A549 (cell line): ENCODE data around the gene SF1. TPM values are rescaled to one million over a fixed set of nuclear protein-coding genes. Genes with fewer than 3 reads are reported as not detected.

ENCODE experiments used
- ATAC-seq, 2 experiments: fragments of 200-7000 bp in 1 of 2; fragments of >200 bp in 1 of 2; cut with Nextera tagmentation in 1 of 2; cut with Tn5 transposase in 1 of 2; 3 replicates each; pipeline versions ENCODE4 v1.8.0 to v1.9.1; 2018 to 2020; ENCODE audit warnings: mild to moderate bottlenecking in 1 of 2, moderate library complexity in 1 of 2
- CTCF ChIA-PET: fragments of 300-600 bp; sonication (Branson Sonifier 250); formaldehyde crosslinking; extraction: SDS; loops from one replicate; lab custom pipeline; 2021; ENCODE audit warnings: antibody characterized with exemption, inconsistent platforms; lab: Yijun Ruan, JAX
- POLR2A ChIA-PET: fragments of 350-600 bp; formaldehyde crosslinking; extraction: SDS; loops from one replicate; lab custom pipeline; 2021; ENCODE audit warnings: antibody characterized with exemption, inconsistent platforms; lab: Yijun Ruan, JAX
- DNase-seq, 2 experiments: peaks; one replicate each; pipeline versions ENCODE4 v3.0.0 to v3.0.0-alpha.2; 2011 to 2016; ENCODE audit warnings: low read depth in 1 of 2, low spot score in 1 of 2
- FAIRE-seq: peaks from 2 replicates; lab custom pipeline; 2011; peaks lifted over from hg19 to GRCh38; lab: Jason Lieb, UNC
- H3K27ac ChIP-seq, 2 experiments: fragments of >200 bp; sonication (Bioruptor Twin); formaldehyde crosslinking; 3 replicates each; pipeline ENCODE4 v1.5.1; 2016 to 2017
- H3K4me1 ChIP-seq: fragments of >200 bp; sonication (Bioruptor Twin); formaldehyde crosslinking; 3 replicates; pipeline ENCODE4 v1.6.1; 2016
- H3K4me2 ChIP-seq: fragments of >200 bp; sonication (Bioruptor Twin); formaldehyde crosslinking; 3 replicates; pipeline ENCODE4 v1.6.1; 2016
- H3K4me3 ChIP-seq: fragments of >200 bp; sonication (Bioruptor Twin); formaldehyde crosslinking; 3 replicates; pipeline ENCODE4 v1.5.1; 2016
- H3K9me3 ChIP-seq: fragments of >200 bp; sonication (Bioruptor Twin); formaldehyde crosslinking; 3 replicates; pipeline ENCODE4 v1.6.1; 2016
- CBX2 ChIP-seq: fragments of 200-600 bp; sonication (generic); IDR thresholded peaks from 2 replicates; pipeline ENCODE4 v1.6.1; 2016; ENCODE audit warnings: low read depth, mild to moderate bottlenecking, borderline replicate concordance
- CHD2 ChIP-seq: fragments of 150-350 bp; IDR thresholded peaks from 2 replicates; pipeline ENCODE4 v1.6.1; 2014; ENCODE audit warnings: low read length; ENCODE audit not compliant: partially characterized antibody
- CHD4 ChIP-seq: fragments of 200-600 bp; sonication (generic); IDR thresholded peaks from 2 replicates; pipeline ENCODE4 v1.6.1; 2016; ENCODE audit warnings: antibody characterized with exemption, mild to moderate bottlenecking, borderline replicate concordance
- ESRRA ChIP-seq: fragments of 150-350 bp; IDR thresholded peaks from 2 replicates; pipeline ENCODE4 v1.6.1; 2014; ENCODE audit warnings: mild to moderate bottlenecking, low read length, borderline replicate concordance
- FOXS1 ChIP-seq: fragments of 250-450 bp; sonication (Bioruptor Pico); IDR thresholded peaks from 2 replicates; pipeline ENCODE4 v1.5.0; 2020; ENCODE audit warnings: mild to moderate bottlenecking, moderate library complexity
- GATA3 ChIP-seq: IDR thresholded peaks from 2 replicates; pipeline ENCODE4 v1.6.1; 2012; ENCODE audit warnings: borderline replicate concordance
- HDAC2 ChIP-seq: fragments of 200-600 bp; sonication (generic); IDR thresholded peaks from 2 replicates; pipeline ENCODE4 v1.6.1; 2016
- JUN ChIP-seq, 2 experiments: fragments of >200 bp; sonication (Bioruptor Twin); formaldehyde crosslinking; IDR thresholded peaks; 2 replicates in 1 of 2; 3 replicates in 1 of 2; pipeline ENCODE4 v1.6.1; 2016 to 2017
- JUNB ChIP-seq: fragments of >200 bp; sonication (Bioruptor Twin); formaldehyde crosslinking; IDR thresholded peaks from 2 replicates; pipeline ENCODE4 v1.6.1; 2016
- KDM1A ChIP-seq: fragments of 200-600 bp; sonication (generic); IDR thresholded peaks from 2 replicates; pipeline ENCODE4 v1.6.1; 2016; ENCODE audit warnings: low read depth, mild to moderate bottlenecking
- KDM5A ChIP-seq: fragments of 200-600 bp; sonication (generic); IDR thresholded peaks from 2 replicates; pipeline ENCODE4 v1.6.1; 2016; ENCODE audit warnings: antibody characterized with exemption, mild to moderate bottlenecking
- MAFK ChIP-seq: fragments of 450-650 bp; IDR thresholded peaks from 2 replicates; pipeline ENCODE4 v1.6.1; 2014; ENCODE audit not compliant: partially characterized antibody
- PHF8 ChIP-seq: fragments of 200-600 bp; sonication (generic); IDR thresholded peaks from 2 replicates; pipeline ENCODE4 v1.6.1; 2016; ENCODE audit warnings: low read depth, mild to moderate bottlenecking, antibody characterized with exemption, moderate library complexity, borderline replicate concordance
- POLR2A ChIP-seq: IDR thresholded peaks from 2 replicates; pipeline ENCODE4 v1.6.1; 2012; ENCODE audit warnings: mild to moderate bottlenecking, low read length
- RARB ChIP-seq: fragments of 250-450 bp; sonication (Bioruptor Pico); IDR thresholded peaks from 2 replicates; pipeline ENCODE4 v1.8.0; 2021; ENCODE audit warnings: mild to moderate bottlenecking, moderate library complexity
- RCOR1 ChIP-seq: fragments of 150-350 bp; IDR thresholded peaks from 2 replicates; pipeline ENCODE4 v1.6.1; 2014; ENCODE audit warnings: antibody characterized with exemption, low read length, low read depth
- SMC3 ChIP-seq: fragments of >200 bp; sonication (Bioruptor Twin); formaldehyde crosslinking; IDR thresholded peaks from 3 replicates; pipeline ENCODE4 v1.6.1; 2018; ENCODE audit warnings: inconsistent platforms
- TFCP2L1 ChIP-seq: fragments of 250-450 bp; sonication (Bioruptor Pico); IDR thresholded peaks from 2 replicates; pipeline ENCODE4 v1.5.0; 2021; ENCODE audit warnings: mild to moderate bottlenecking
- TP53 ChIP-seq: fragments of 250-450 bp; sonication (Bioruptor Pico); IDR thresholded peaks from 2 replicates; pipeline ENCODE4 v1.5.0; 2021; ENCODE audit warnings: mild to moderate bottlenecking, moderate library complexity
- ZFP36 ChIP-seq: fragments of 450-650 bp; IDR thresholded peaks from 2 replicates; pipeline ENCODE4 v1.6.1; 2014; ENCODE audit warnings: borderline replicate concordance; ENCODE audit not compliant: partially characterized antibody
- ZSCAN20 ChIP-seq: fragments of 250-450 bp; sonication (Bioruptor Pico); IDR thresholded peaks from 2 replicates; pipeline ENCODE4 v1.8.0; 2022; ENCODE audit warnings: mild to moderate bottlenecking, moderate library complexity
- WGBS: methylation state at CpG from one replicate; pipeline ENCODE4 v1.1.6; 2017; ENCODE audit errors: missing lambda C conversion rate; 5-methylcytosine and 5-hydroxymethylcytosine counted together
- polyA plus RNA-seq, 4 experiments: library from polyadenylated mRNA; depleted of rRNA in 3 of 4; stranded (reverse); fragments of >200 nt; fragmentation: RNase III in 1 of 4; extraction: RNeasy Plus Mini Kit Qiagen cat#74134 plus additional on column Dnase treatment in 1 of 4; gene quantifications; 2 replicates in 3 of 4; 3 replicates in 1 of 4; pipeline ENCODE4 v1.2.3, GENCODE V29; 2011 to 2017
- TF ChIP-seq, protein P1 (sequence below): IDR thresholded peaks from 2 replicates; pipeline ENCODE4 v1.6.1; 2012; ENCODE audit warnings: low read depth, borderline replicate concordance
- TF ChIP-seq, protein P2 (sequence below): IDR thresholded peaks from 2 replicates; pipeline ENCODE4 v1.6.1; 2012
- TF ChIP-seq, protein P3 (sequence below): fragments of 450-650 bp; IDR thresholded peaks from 2 replicates; pipeline ENCODE4 v1.6.1; 2014; ENCODE audit warnings: antibody characterized with exemption
- TF ChIP-seq, protein P4 (sequence below): fragments of >200 bp; sonication (Bioruptor Twin); formaldehyde crosslinking; IDR thresholded peaks from 2 replicates; pipeline ENCODE4 v1.6.1; 2016
- TF ChIP-seq, protein P5 (sequence below): fragments of 150-350 bp; IDR thresholded peaks from 2 replicates; pipeline ENCODE4 v1.6.1; 2014; ENCODE audit warnings: low read depth, mild to moderate bottlenecking, low read length
- TF ChIP-seq, protein P6 (sequence below): fragments of 200-600 bp; sonication (generic); IDR thresholded peaks from 2 replicates; pipeline ENCODE4 v1.6.1; 2016; ENCODE audit warnings: antibody characterized with exemption, mild to moderate bottlenecking, moderate library complexity

SF1 gene
- polyA plus RNA-seq, 2 of the 4 experiments (the other 2 are of a cell fraction), result 104 to 310 TPM

DNA sequence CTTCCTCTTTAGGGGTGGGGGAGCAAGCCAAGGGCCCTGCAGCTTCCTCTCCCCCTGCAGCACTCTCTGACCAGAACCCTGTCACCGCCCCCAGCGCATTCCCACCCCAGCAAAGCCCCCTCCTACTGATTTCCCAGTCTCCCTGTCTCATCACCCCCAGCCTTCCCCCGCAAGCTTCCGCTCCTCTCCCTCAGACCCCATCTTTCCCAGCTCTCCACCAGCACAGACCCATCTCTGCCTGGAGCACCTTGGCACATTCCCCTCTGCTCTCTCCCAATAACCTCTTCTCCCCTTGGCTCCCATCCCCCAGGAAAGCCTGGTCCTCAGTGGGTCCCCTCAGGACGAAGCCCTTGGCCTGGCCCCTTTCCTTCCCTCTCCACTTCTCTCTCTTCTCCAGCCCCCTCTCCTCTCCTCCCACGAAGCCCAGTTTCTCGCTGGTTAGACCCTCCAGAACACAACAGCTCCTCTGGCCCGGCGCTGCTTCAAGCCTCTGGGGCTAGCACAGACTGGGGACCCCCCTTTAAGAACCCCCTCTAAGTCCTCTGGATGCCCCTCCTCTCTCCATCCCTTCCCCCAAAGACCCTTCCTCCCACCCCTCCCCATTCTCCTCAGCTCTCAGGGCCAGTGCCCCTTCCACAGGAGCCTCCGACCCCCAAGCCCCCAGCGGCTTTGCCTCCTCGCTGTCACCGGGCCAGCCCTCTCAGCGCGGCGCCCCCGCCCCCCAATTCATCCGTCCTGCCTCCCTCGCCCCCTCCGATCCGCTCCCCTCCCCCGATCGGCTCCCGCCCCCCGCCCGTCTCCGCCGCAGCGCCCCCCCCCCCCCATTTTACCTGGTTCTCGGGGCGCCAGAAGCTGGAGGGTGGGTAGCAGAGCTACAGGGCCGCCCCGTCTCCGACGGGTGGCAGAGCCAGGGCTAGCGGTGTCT, 55.9 kb downstream of the SF1 start:
- peaks cover 18% of the 10 kb centered on the region; the same call in 2 of the 3 replicates for H3K4me1 ChIP-seq
- 32% methylated on average over 7 of the region's 36 CpGs for WGBS
- H3K4me3 ChIP-seq, result no peak overlapping the region
- ATAC-seq, result no peak
- POLR2A ChIA-PET, result interaction anchor here (0.6 kb wide), 1 partner anchor 88 kb away, joined by 3 read pairs; no protein-coding TSS in a partner anchor
- TF ChIP-seq, protein P1, sequence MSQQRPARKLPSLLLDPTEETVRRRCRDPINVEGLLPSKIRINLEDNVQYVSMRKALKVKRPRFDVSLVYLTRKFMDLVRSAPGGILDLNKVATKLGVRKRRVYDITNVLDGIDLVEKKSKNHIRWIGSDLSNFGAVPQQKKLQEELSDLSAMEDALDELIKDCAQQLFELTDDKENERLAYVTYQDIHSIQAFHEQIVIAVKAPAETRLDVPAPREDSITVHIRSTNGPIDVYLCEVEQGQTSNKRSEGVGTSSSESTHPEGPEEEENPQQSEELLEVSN, result no peak
- TF ChIP-seq CHD4 (no peak), POLR2A (no peak), TFCP2L1 (CRISPR knock-in tag) (no peak), KDM5A (no peak), RARB (CRISPR knock-in tag) (no peak), MAFK (no peak), CHD2 (no peak), TP53 (no peak), GATA3 (no peak), ZFP36 (no peak), KDM1A (no peak), HDAC2 (no peak), RCOR1 (no peak)
- TF ChIP-seq, protein P2, sequence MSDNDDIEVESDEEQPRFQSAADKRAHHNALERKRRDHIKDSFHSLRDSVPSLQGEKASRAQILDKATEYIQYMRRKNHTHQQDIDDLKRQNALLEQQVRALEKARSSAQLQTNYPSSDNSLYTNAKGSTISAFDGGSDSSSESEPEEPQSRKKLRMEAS, result no peak
- TF ChIP-seq, protein P3, sequence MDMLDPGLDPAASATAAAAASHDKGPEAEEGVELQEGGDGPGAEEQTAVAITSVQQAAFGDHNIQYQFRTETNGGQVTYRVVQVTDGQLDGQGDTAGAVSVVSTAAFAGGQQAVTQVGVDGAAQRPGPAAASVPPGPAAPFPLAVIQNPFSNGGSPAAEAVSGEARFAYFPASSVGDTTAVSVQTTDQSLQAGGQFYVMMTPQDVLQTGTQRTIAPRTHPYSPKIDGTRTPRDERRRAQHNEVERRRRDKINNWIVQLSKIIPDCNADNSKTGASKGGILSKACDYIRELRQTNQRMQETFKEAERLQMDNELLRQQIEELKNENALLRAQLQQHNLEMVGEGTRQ, result no peak
- TF ChIP-seq, protein P4, sequence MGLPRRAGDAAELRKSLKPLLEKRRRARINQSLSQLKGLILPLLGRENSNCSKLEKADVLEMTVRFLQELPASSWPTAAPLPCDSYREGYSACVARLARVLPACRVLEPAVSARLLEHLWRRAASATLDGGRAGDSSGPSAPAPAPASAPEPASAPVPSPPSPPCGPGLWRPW, result no peak
- TF ChIP-seq, protein P5, sequence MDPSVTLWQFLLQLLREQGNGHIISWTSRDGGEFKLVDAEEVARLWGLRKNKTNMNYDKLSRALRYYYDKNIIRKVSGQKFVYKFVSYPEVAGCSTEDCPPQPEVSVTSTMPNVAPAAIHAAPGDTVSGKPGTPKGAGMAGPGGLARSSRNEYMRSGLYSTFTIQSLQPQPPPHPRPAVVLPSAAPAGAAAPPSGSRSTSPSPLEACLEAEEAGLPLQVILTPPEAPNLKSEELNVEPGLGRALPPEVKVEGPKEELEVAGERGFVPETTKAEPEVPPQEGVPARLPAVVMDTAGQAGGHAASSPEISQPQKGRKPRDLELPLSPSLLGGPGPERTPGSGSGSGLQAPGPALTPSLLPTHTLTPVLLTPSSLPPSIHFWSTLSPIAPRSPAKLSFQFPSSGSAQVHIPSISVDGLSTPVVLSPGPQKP, result no peak
- no peak overlapping the region for H3K27ac ChIP-seq
- DNase-seq, result no peak
- CTCF ChIA-PET, result interaction anchor here (0.6 to 2.0 kb wide), 9 partner anchors 18 to 275 kb away, joined by 3 to 16 read pairs (median 3); partner anchors contain the start of gene RASGRP2
- peak overlapping the region; percentile 100; the same call in 1 of the 3 replicates for H3K4me2 ChIP-seq
- no peaks in the 10 kb centered on the region for H3K9me3 ChIP-seq
- no peak for FAIRE-seq

DNA sequence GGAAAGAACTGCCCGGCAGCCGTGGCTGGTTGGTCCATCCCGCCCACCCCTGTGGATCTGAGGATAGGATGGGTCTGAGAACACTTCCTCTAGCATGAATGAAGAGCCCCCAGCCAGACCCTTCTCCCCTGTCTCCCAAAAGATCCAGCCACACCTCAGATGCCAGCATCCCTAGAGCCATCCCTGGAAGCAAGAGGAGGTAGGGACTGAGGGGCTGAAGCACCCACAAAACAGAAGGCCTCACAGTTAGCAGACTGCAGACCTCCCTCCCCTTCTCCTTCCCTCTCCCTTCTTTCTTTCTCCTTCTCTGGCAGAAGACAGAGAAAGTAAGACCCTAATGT, 57.0 kb downstream of the SF1 start:
- Histone ChIP-seq H3K4me2 (no peak overlapping the region), H3K9me3 (no peaks in the 10 kb centered on the region), H3K4me3 (no peak overlapping the region), H3K27ac (no peak overlapping the region), H3K4me1 (peaks cover 18% of the 10 kb centered on the region; the same call in 2 of the 3 replicates)
- ChIA-PET POLR2A (no interaction called here), CTCF (interaction anchor here (0.6 to 2.0 kb wide), 4 partner anchors 22 to 274 kb away, joined by 3 to 16 read pairs (median 3); partner anchors contain the start of gene RASGRP2)
- ATAC-seq (no peak), DNase-seq (no peak), FAIRE-seq (no peak)
- TF ChIP-seq ESRRA (no peak), SMC3 (no peak), TP53 (no peak), CBX2 (no peak), HDAC2 (no peak), GATA3 (no peak), PHF8 (no peak), JUN (IDR thresholded peaks at IDR 0.05) (no peak), JUNB (no peak), CHD4 (no peak), ZSCAN20 (CRISPR knock-in tag) (no peak), FOXS1 (CRISPR knock-in tag) (no peak), KDM1A (no peak)
- TF ChIP-seq, protein P6, sequence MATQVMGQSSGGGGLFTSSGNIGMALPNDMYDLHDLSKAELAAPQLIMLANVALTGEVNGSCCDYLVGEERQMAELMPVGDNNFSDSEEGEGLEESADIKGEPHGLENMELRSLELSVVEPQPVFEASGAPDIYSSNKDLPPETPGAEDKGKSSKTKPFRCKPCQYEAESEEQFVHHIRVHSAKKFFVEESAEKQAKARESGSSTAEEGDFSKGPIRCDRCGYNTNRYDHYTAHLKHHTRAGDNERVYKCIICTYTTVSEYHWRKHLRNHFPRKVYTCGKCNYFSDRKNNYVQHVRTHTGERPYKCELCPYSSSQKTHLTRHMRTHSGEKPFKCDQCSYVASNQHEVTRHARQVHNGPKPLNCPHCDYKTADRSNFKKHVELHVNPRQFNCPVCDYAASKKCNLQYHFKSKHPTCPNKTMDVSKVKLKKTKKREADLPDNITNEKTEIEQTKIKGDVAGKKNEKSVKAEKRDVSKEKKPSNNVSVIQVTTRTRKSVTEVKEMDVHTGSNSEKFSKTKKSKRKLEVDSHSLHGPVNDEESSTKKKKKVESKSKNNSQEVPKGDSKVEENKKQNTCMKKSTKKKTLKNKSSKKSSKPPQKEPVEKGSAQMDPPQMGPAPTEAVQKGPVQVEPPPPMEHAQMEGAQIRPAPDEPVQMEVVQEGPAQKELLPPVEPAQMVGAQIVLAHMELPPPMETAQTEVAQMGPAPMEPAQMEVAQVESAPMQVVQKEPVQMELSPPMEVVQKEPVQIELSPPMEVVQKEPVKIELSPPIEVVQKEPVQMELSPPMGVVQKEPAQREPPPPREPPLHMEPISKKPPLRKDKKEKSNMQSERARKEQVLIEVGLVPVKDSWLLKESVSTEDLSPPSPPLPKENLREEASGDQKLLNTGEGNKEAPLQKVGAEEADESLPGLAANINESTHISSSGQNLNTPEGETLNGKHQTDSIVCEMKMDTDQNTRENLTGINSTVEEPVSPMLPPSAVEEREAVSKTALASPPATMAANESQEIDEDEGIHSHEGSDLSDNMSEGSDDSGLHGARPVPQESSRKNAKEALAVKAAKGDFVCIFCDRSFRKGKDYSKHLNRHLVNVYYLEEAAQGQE, result no peak
- WGBS, result 16% methylated on average over 3 of the region's 3 CpGs
